Skeletal muscle cell (primary cell): ENCODE results near the gene PTPN4.
A peak's percentile ranks its signal among the peaks of the same experiment; 100 is the strongest.

Experiments
- DNase-seq: peaks from one replicate; pipeline ENCODE4 v3.0.0-alpha.2; 2010; ENCODE audit warnings: low read depth
- H3K4me3 ChIP-seq: 2 replicates; pipeline ENCODE4 v1.5.1; 2011; ENCODE audit warnings: low read depth, mild to moderate bottlenecking, control low read depth, low read length, moderate library complexity

PTPN4 gene

DNA sequence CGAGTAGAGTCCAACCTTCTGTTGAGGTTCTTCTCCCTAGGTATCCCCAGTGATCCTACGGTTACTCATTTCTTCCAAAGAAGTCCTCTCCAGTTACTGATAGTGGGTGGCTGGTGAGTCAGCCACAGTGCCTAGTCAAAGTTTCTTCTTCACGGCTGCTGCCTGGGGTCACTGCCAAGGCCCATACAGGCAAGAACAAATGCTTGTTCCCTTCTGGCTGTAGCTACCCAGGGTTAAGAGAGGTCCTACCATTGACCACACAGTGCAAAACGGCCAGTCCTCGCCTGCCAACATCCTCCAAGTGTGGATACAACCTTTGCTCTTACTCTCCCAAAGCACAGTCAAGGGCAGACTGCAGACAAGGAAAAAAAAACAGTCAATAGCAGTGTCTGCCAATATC, 2.9 kb upstream of the PTPN4 start:
- peak; percentile 88 for DNase-seq
- H3K4me3 ChIP-seq = no peak overlapping the region

DNA sequence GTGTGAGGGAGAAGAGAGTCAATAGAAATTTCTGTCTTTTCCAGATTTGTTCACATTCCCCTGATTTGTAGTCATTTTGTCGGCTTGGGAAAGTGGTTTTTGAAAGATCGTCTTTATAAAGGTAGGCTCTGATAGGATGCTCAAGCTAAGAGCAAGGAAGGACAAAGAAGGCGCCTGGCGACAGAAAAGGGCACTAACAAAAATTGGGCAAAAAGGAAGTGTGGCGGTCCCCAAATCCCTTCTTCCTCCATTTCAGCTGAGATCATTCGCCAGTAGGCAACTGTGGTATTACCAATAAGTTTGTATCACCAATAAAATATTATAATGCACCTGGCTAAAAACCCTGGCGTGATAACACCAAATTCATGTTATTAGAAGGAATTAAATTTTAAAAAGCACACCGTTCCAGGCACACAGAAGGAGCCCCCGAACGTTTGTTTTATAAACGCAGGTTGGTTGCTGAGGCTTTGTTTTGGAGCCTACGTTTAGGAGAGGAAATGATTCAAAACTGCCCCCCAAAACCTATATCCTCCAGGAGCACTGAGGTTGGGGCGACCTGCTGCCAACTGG, 756 bp upstream of the PTPN4 start:
- peak overlapping the region; percentile 79 for H3K4me3 ChIP-seq
- DNase-seq = no peak

DNA sequence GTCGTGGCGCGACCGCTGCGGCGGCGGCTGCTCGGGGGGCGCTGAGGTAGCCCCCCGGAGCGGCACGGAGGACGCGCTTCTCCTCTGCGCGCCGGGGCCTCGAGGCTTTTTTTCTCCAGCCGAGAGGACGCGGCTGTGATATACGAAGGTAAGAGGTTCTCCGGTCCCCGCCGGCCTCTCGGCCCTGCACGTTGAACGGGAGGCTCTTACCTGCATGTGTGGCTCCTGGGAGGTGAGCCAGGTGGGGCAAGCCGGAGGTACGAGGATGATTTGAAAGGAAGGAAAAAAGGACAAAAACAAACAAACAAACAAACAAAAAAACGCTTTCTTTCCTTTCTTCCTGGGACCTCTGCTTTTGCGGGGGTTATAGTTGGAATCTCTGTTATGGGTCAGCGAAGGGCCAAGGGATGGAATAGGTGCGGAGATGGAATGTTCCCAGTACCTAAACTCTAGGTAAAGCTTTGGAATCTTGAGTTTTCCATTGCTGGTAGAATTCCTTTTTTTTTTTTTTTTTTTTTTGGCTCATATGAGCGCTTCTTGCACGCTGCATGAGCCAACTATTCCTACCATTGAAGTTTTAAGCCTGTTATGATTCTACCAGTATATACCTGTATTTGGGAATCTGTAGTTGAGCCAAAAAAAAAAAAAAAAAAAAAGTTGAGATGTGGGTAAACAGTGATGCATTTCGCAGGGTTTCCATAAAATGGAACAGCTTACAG, 674 bp downstream of the PTPN4 start:
- peak overlapping the region; percentile 79 for H3K4me3 ChIP-seq
- no peak for DNase-seq

DNA sequence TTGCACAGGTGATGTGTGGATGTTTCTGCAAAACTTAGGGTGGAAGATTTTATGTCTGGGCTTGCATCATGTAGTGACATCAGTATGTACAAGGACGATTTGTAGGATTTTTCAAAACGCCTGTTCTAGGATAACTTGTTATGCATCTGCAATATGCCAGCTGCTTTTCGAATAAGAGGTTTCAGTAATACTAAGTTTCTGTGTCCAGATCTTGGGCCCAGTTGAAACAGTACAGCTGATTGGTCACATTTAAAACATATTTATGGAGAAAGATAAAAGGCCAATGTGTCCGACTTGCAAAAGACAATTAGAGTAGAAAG, 1.2 kb downstream of the PTPN4 start:
- no peak for DNase-seq
- peak overlapping the region; percentile 79 for H3K4me3 ChIP-seq

DNA sequence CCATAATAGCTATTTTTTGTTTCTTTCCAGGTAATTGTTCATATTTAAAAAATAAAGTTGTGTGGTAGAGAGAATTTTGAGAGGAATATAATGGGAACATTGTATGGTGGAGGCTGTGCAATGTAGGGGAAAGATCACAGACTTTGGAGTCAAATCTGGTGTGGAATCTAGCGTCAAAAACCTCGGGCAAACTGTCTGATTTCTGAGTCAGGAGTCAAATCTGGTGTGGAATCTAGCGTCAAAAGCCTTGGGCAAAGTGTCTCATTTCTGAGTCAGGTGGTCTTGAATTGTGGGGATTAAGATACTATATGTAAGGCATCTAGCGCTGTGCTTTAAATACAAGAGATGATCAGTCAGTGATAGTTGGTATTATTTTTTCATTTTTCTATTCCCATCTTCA, 5.1 kb downstream of the PTPN4 start:
- no peak overlapping the region for H3K4me3 ChIP-seq
- DNase-seq = no peak

DNA sequence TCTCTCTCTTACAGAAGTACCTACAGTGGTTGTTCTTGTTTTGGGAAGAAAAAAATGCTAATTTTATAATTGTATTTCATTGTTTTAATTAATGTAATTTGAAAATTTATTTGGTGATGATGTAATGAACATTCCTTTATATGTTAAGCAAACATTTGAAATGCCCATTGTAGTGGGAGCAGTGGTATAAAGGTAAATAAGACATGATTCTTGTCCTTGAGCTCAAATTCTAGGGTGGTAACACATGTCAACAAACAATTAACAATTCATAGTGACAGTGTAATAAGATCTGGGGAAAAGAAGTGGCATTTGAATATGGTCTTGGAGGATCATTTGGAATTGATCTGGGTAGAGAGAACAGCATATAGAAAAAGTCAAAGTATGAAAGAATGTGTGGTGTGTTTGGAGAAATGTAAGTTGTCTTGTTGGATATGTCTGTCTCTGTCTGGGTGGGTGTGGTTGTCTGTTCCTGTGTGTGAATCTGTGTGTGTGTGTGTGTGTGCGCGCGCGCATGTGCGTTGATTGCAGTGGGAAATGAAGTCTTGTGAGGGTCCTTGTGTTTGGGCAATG, 5.8 kb downstream of the PTPN4 start:
- H3K4me3 ChIP-seq = no peak overlapping the region
- no peak for DNase-seq

DNA sequence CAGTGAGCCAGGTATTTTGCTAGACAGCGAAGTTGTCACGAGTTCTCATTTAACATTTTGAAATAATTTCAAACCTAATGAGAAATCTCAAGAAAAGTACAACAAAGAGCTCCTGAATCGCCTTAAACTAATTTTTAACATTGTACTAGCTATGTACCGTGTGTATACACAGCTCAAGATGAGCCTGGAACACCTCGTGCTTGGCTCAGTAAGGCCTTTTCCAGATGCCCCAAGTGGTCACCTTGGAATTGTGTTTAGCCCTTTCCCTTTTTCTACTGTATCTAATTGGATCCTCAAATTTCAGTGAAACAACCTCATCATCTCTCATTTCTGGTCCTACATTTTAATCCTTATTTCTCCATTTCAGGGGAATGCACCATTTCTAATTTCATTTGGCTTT, 7.2 kb downstream of the PTPN4 start:
- no peak for DNase-seq
- no peak overlapping the region for H3K4me3 ChIP-seq

DNA sequence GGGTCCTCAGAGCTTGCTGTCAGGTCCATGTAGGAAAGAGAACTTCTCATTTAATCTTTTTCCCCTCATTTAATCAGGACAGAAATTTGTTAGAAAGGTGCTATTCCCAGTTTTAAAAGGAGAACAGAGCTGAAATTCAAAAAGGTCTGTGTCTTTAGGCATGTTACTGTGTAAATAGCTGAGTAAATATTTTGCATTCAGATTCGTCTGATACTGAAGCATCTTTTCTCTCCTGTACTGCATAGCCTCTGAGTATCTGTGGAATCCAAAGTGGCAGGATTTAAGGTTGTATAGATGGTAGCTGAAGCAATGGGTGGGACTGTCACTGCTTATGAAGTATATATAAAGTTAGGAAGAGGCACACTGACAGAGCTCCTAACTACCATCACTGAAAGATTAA, 9.0 kb downstream of the PTPN4 start:
- no peak for DNase-seq
- no peak overlapping the region for H3K4me3 ChIP-seq

DNA sequence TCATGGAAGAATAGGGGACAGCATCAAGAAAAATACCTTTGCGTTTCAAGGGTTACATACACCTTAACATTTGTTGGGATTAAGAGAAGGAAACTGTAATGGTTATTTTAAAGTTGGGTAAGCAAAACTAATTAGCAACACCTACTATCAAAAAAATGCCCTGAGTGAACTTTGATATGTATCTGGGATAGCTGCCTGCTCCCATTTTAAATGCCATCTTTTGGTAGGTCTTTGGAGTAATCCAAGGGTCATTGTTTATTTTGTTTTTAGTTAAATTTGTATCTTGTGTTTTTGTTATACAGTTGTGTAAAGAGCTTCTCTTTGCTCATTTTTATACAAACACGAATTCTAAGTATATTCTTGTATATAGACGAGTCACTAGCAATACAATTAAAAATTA, 9.9 kb downstream of the PTPN4 start:
- H3K4me3 ChIP-seq = no peak overlapping the region
- no peak for DNase-seq

DNA sequence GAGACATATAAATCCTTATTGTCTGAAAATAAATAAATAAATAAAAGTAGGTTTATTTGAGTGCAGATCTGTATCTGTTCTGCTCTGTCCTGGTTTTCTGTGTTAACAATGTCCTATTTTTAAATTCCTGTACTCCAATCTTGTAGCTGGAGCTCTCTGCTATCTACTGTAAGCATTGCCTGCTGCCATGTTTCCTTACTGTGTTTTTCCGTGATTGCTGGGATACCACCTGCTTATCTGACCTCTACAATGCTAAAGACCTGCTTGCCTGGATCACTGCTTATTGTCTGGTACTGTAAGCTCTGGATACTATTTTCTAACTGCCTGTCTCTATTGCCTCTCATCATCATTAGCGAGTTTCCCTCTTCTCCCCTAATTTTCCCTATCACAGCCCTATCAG, 11.6 kb downstream of the PTPN4 start:
- DNase-seq = no peak
- no peak overlapping the region for H3K4me3 ChIP-seq

DNA sequence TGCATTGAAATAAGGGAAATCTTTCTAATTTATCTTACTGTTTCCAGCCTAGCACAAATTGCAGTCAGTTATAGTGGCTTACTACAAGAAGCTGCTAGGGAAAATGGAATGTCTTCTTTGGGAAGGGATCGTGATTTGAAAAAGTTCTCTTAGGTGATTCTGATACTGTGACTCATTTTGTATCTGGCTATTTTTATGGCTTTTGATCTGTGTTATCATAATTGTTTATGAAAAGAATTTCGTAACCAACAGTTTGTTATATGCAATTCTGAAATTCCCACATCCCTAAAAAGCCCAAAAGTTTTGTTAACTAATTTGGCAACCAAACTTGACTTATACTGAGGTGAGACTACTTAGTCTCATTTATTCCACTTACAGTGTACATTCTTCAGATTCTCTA, 12.4 kb downstream of the PTPN4 start:
- no peak for DNase-seq
- H3K4me3 ChIP-seq = no peak overlapping the region

DNA sequence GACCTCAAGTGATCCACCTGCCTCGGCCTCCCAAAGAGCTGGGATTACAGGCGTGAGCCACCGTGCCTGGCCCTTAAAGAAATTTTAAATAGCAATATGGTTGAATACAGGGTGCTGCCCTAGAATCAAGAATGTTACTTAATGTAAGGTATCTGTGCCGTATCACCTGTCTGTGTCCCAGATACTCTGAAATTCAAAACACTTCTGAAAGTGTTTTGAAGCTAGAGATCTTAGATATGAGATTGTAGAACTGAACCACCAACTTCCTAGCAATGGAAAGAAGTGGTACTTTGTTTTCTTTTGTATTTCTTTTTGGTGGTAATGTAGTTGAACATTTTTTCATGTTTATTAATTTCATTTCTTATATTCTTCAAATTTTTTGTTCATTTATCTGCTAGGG, 13.0 kb downstream of the PTPN4 start:
- no peak for DNase-seq
- H3K4me3 ChIP-seq = no peak overlapping the region

DNA sequence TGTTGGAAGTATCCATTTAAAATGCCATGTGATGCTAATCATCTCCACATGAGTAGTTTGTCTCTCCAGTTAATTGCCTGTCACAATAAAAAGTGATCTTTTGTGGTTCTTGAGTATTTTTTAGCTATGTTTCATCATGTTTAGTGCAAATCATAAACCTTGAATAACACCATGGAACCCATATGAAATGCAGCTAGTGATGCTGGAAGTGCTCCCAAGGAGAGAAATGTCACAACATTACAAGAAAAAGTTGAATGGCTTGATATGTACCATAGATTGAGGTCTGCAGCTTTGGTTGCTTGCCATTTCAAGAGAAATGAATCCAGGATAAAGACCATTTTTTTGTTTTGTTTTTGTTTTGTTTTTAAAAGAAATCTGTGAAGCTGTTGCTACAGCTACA, 14.3 kb downstream of the PTPN4 start:
- H3K4me3 ChIP-seq = no peak overlapping the region
- no peak for DNase-seq

DNA sequence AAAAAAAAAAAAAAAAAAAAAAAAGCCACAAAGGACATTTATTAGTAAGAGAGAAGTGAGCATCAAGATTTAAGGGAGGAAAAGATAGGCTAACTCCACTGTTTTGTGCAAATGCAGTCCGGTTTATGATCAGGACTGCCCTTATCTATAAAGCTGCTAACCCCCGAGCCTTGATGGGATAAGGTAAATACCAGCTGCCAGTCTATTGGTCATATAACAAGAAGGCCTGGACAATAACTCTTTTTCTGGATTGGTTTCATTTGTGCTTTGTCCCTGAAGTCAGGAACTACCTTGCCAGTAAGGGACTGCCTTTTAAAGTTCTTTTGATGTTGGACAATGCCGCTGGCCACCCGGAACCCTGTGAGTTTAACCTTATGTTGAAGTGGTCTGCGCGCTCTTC, 15.4 kb downstream of the PTPN4 start:
- H3K4me3 ChIP-seq = no peak overlapping the region
- no peak for DNase-seq

DNA sequence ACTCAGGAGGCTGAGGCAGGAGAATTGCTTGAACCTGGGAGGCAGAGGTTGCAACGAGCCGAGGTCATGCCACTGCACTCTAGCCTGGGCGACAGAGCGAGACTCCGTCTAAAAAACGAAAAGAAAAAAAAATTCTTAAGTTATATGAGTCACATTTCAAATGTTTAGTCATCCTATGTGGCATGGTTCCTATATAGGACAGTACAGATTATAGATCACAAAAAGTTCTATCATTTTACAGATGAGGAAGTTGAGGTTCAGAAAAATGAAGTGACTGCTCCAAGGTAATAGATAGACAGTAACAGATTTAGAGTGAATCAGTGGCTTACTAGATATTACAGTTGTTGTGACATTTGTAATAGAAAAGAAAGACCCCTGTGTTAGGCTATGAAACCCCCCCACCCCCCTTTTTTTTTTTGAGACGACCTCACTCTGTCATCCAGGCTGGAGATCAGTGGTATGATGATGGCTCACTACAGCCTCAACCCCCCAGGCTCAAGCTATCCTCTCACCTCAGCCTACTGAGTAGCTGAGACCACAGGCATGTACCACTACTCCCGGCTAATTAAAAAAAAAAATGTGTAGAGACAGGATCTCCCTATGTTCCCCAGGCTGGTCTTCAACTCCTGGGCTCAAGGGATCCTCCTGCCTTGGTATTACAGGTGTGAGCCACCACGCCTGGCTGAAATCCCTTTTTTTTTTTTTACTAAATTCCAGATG, 22.7 kb downstream of the PTPN4 start:
- no peak for DNase-seq
- no peak overlapping the region for H3K4me3 ChIP-seq

DNA sequence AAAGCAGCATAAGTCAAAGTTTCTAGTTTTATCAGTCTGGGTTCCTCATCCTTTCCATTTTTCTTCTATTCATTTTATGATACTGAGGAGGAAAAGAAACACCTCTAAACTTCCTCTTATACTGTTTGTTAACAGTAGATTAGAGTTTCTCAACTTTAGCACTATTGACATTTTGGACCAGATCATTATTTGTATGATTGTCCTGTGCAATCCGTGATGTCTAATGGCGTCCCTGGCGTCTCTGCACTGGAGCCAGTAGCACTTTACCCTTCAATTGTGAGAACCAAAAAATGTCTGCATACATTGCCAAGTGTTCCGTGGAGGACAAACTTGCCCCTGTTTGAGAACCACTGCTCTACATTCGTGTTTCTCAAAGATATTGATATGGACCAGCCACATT, 25.2 kb downstream of the PTPN4 start:
- DNase-seq = no peak

DNA sequence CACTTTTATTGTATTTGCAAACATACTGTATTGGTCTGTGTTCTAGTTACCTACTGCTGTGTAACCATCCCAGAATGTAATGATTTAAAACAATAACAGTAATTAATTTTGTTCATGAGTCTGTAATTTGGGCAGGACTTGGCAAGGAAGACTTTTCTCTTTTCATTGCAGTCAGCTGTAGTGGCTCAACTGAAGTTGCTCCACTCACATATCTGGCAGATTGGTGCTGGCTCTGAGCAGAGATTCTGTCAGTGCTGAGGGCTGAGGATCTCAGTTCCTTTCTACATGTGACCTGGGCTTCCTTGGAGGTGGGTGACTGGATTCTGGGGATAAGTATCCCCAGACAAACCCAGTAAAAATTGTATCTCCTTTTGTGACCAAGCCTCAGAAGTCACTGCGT, 26.6 kb downstream of the PTPN4 start:
- H3K4me3 ChIP-seq = no peak overlapping the region
- DNase-seq = no peak

More for the DNA sequence above, 25.2 kb downstream of the PTPN4 start:
- no peak overlapping the region for H3K4me3 ChIP-seq

DNA sequence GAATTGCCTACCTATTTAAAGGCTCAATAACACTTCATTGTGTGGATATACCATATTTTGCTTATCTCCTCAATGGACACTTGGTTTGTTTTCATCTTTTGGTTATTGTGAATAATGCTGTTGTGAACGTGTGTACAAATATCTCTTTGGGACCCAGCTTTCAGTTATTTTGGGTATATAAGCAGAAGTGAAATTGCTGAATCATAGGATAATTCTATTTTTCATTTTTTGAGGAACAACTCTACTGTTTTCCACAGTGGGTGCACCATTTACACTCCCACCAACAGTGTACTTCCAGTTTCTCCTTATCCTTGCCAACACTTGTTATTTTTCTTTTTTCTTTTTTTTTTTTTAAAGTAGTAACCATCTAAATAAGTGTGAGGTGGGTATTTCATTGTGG, 29.0 kb downstream of the PTPN4 start:
- no peak overlapping the region for H3K4me3 ChIP-seq
- no peak for DNase-seq

DNA sequence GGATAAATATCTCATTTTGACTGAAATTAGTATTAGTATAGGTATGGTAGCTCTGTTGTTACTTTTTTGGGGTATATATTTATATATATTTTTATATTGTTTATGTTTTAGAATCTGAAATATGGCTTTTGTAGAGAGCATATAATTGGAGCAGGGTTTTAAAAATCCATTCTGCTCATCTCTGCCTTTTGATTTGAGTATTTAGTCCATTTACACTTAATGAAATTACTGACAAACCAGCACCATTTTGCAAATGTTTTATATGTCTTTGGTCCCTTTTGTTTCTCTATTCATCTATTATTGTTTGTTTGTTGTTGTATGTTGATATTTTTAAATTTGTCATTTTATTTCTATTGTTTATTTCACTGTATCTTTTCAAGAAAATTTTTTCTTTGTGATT, 30.7 kb downstream of the PTPN4 start:
- DNase-seq = no peak

DNA sequence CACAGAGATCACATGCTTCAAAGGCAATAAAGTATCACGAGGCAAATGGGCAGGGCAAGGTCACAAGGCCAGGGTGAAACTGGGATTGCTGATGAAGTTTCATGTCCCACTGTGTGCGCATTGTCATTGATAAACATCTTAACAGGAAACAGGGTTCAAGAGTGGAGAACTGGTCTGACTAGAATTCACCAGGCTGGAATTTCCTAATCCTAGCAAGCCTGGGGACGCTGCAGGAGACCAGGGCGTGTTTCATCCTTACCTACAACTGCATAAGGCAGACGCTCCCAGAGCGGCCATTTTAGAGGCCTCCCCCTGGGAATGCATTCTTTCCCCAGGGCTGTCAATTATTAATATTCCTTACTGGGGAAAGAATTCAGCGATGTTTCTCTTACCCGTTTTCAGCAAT, 33.2 kb downstream of the PTPN4 start:
- no peak for DNase-seq
- H3K4me3 ChIP-seq = no peak overlapping the region

More for the DNA sequence above, 30.7 kb downstream of the PTPN4 start:
- H3K4me3 ChIP-seq = no peak overlapping the region

DNA sequence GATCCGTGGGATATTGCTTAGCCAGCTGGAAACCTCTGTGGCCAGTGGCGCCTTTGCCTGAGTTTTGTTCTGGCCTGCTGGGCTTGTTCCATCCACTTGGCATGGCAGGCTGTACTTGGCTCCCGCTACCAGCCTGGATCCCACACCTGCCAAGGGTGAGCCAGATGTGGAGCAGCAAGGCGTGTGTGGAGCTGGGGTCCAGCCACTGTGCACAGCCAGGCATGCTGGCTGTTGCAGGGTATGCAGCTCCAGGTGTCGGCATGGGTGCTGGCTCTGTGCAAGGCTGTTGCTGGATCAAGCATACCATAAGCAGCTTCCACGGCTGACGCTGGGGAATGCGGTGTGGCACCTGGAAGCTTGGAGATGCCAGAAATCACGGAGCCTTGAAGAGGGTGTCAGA, 34.5 kb downstream of the PTPN4 start:
- no peak for DNase-seq

More for the DNA sequence above, 34.5 kb downstream of the PTPN4 start:
- no peak overlapping the region for H3K4me3 ChIP-seq
